CD4-positive, alpha-beta T cell treated with Interferon alpha-2 for 1 hour (primary cell): ENCODE results near the gene TPM1.
A peak's percentile ranks its signal among the peaks of the same experiment; 100 is the strongest.

ENCODE experiments used
- DNase-seq, 2 donors: peaks; one replicate each; pipeline ENCODE4 v3.0.0-alpha.2; 2020 to 2022

Gene TPM1

GRCh38 chr15:63043335-63044076 lies 959 bp downstream of the TPM1 start:
- peak in 1 of 2 donors; percentile 9 for DNase-seq

- no peak for DNase-seq
Observed at GRCh38 chr15:63044077-63044644, 1.6 kb downstream of the TPM1 start.

GRCh38 chr15:63044645-63045464 lies 2.3 kb downstream of the TPM1 start:
- DNase-seq: no peak

- DNase-seq: no peak
Observed at GRCh38 chr15:63045465-63045840, 2.9 kb downstream of the TPM1 start.

- no peak for DNase-seq
Observed at GRCh38 chr15:63045879-63046278, 3.3 kb downstream of the TPM1 start.

- no peak for DNase-seq
Observed at GRCh38 chr15:63046917-63047760, 4.6 kb downstream of the TPM1 start.

GRCh38 chr15:63047792-63048114 lies 5.2 kb downstream of the TPM1 start:
- DNase-seq: no peak

- DNase-seq: peak; percentile 81 to 87
Observed at GRCh38 chr15:63048115-63048775, 5.7 kb downstream of the TPM1 start.

- DNase-seq: peak; percentile 7 to 25
Observed at GRCh38 chr15:63048776-63049665, 6.5 kb downstream of the TPM1 start.

- no peak for DNase-seq
Observed at GRCh38 chr15:63049783-63050371, 7.3 kb downstream of the TPM1 start.

GRCh38 chr15:63050731-63051155 lies 8.2 kb downstream of the TPM1 start:
- no peak for DNase-seq

GRCh38 chr15:63051156-63052066 lies 8.9 kb downstream of the TPM1 start:
- no peak for DNase-seq

- no peak for DNase-seq
Observed at GRCh38 chr15:63052077-63052841, 9.7 kb downstream of the TPM1 start.

- no peak for DNase-seq
Observed at GRCh38 chr15:63052961-63053698, 10.6 kb downstream of the TPM1 start.

- no peak for DNase-seq
Observed at GRCh38 chr15:63054281-63054683, 11.7 kb downstream of the TPM1 start.

- DNase-seq: no peak
Observed at GRCh38 chr15:63054985-63055384, 12.4 kb downstream of the TPM1 start.

GRCh38 chr15:63056829-63057228 lies 14.3 kb downstream of the TPM1 start:
- no peak for DNase-seq
